HCT116 (cell line): ENCODE data around the gene AMZ2. TPM values are rescaled to one million over a fixed set of nuclear protein-coding genes. Genes with fewer than 3 reads are reported as not detected.
"Not testable (repeated sequence)": the region's sequence is repeated elsewhere in the genome, so short reads cannot be mapped to it uniquely, and the experiment has no call there.

Experiments used
- ATAC-seq: fragments of 200-7000 bp; cut with Tn5 transposase; 2 replicates; pipeline ENCODE4 v1.9.1; 2020; ENCODE audit warnings: mild to moderate bottlenecking, moderate library complexity
- BruUV-seq: library from RNA; stranded (reverse); fragments of 400-500 nt; replicated peaks from 2 replicates; lab custom pipeline; 2021; lab: Mats Ljungman, UMichigan
- CTCF ChIA-PET: fragments of 300-600 bp; sonication (Branson Sonifier 250); formaldehyde crosslinking; loops from one replicate; lab custom pipeline; 2021; ENCODE audit warnings: antibody characterized with exemption; lab: Charles Lee
- POLR2A ChIA-PET: fragments of 300-600, 350-600 bp; sonication (Branson Sonifier 250); formaldehyde crosslinking; loops from one replicate; lab custom pipeline; 2021; ENCODE audit warnings: antibody characterized with exemption; lab: Charles Lee
- RAD21 ChIA-PET, 2 experiments: fragments of 300-600 bp; sonication (Branson Sonifier 250); formaldehyde crosslinking; loops; one replicate each; lab custom pipeline; 2023; ENCODE audit warnings: low total read pairs in 2 of 2; ENCODE audit not compliant: uncharacterized antibody in 2 of 2, unreplicated experiment in 2 of 2, low non-redundant PET in 1 of 2; lab: Charles Lee
- DNase-seq: peaks from one replicate; pipeline ENCODE4 v3.0.0-alpha.2; 2010; ENCODE audit warnings: low read depth, low spot score
- H2AFZ ChIP-seq: fragments of 200-600 bp; shearing (Covaris generic), sonication (generic); 2 replicates; pipeline ENCODE4 v1.6.1; 2017; ENCODE audit warnings: low read depth, mixed run types, mixed read lengths, antibody characterized with exemption, low read length; ENCODE audit not compliant: poor library complexity, severe bottlenecking
- H3K27ac ChIP-seq: 2 replicates; pipeline ENCODE4 v1.5.1; 2012; ENCODE audit warnings: low read depth, low read length
- H3K27me3 ChIP-seq: fragments of 200-600 bp; sonication (generic); 2 replicates; pipeline ENCODE4 v1.6.1; 2016; ENCODE audit warnings: mixed run types, low read length, mixed read lengths; ENCODE audit not compliant: insufficient read depth
- H3K36me3 ChIP-seq, 2 experiments: fragments of 200-500 bp in 1 of 2; fragments of 200-600 bp in 1 of 2; sonication (Bioruptor generic) in 1 of 2; sonication (generic) in 1 of 2; 2 replicates each; pipeline versions ENCODE4 v1.5.1 to v1.6.1; 2014 to 2016; ENCODE audit warnings: low read length in 2 of 2, inconsistent platforms in 1 of 2, mixed read lengths in 1 of 2, mixed run types in 1 of 2; ENCODE audit not compliant: insufficient read depth in 2 of 2, control insufficient read depth in 1 of 2
- H3K4me1 ChIP-seq, 2 experiments: fragments of 200-600 bp in 1 of 2; sonication (generic) in 1 of 2; 2 replicates each; pipeline versions ENCODE4 v1.5.1 to v1.6.1; 2012 to 2017; ENCODE audit warnings: low read length in 2 of 2, inconsistent platforms in 1 of 2, mild to moderate bottlenecking in 1 of 2, mixed read lengths in 1 of 2, mixed run types in 1 of 2, moderate library complexity in 1 of 2; ENCODE audit not compliant: insufficient read depth in 2 of 2, control insufficient read depth in 1 of 2
- H3K4me2 ChIP-seq: fragments of 200-600 bp; sonication (generic); 2 replicates; pipeline ENCODE4 v1.6.1; 2017; ENCODE audit warnings: mixed run types, low read length, mixed read lengths
- H3K4me3 ChIP-seq, 2 experiments: fragments of 200-600 bp in 1 of 2; sonication (generic) in 1 of 2; replicated peaks in 1 of 2; 2 replicates each; pipeline ENCODE4 v1.5.1; 2011 to 2016; ENCODE audit warnings: low read length in 2 of 2, control low read depth in 1 of 2, low read depth in 1 of 2, mild to moderate bottlenecking in 1 of 2, mixed read lengths in 1 of 2, mixed run types in 1 of 2
- H3K79me2 ChIP-seq: fragments of 200-600 bp; sonication (generic); 2 replicates; pipeline ENCODE4 v1.6.1; 2017; ENCODE audit warnings: mild to moderate bottlenecking, mixed run types, low read length, moderate library complexity, mixed read lengths; ENCODE audit not compliant: insufficient read depth
- H3K9ac ChIP-seq: fragments of 200-600 bp; sonication (generic); 2 replicates; pipeline ENCODE4 v1.6.1; 2016; ENCODE audit warnings: low read length, mixed read lengths
- H3K9me2 ChIP-seq: fragments of 200-600 bp; sonication (generic), shearing (Covaris generic); 2 replicates; pipeline ENCODE4 v1.6.1; 2017; ENCODE audit warnings: mixed run types, mild to moderate bottlenecking, moderate library complexity; ENCODE audit not compliant: insufficient read depth
- H3K9me3 ChIP-seq, 2 experiments: fragments of 200-500 bp in 1 of 2; fragments of 200-600 bp in 1 of 2; sonication (Bioruptor generic) in 1 of 2; sonication (generic) in 1 of 2; 2 replicates each; pipeline ENCODE4 v1.6.1; 2014 to 2017; ENCODE audit warnings: low read length in 2 of 2, mixed read lengths in 2 of 2, inconsistent platforms in 1 of 2, low read depth in 1 of 2, mild to moderate bottlenecking in 1 of 2, mixed run types in 1 of 2, moderate library complexity in 1 of 2; ENCODE audit not compliant: control insufficient read depth in 1 of 2, insufficient read depth in 1 of 2
- H4K20me1 ChIP-seq: fragments of 200-600 bp; sonication (generic), shearing (Covaris generic); 2 replicates; pipeline ENCODE4 v1.6.1; 2017; ENCODE audit warnings: mixed run types, mild to moderate bottlenecking, moderate library complexity; ENCODE audit not compliant: insufficient read depth
- CBX3 ChIP-seq: IDR thresholded peaks from 2 replicates; pipeline ENCODE4 v1.6.1; 2012; ENCODE audit warnings: low read depth
- RAD21 ChIP-seq: IDR thresholded peaks from 2 replicates; pipeline ENCODE4 v1.6.1; 2012; ENCODE audit warnings: low read depth, mild to moderate bottlenecking
- intact Hi-C: fragments of 100-400 bp; cut with micrococcal nuclease; formaldehyde crosslinking; loops from 2 replicates; pipeline ENCODE4 v1.10.0; 2022
- total RNA-seq: library from RNA; stranded (reverse); gene quantifications from one replicate; pipeline ENCODE4 v1.2.1, GENCODE V29; 2021; ENCODE audit not compliant: unreplicated experiment
- TF ChIP-seq, protein P1 (sequence below), 3 experiments: fragments of 200-600 bp in 1 of 3; sonication (generic) in 1 of 3; IDR thresholded peaks in 2 of 3; conservative IDR thresholded peaks in 1 of 3; 2 replicates each; pipeline ENCODE4 v1.5.1; 2012 to 2017; ENCODE audit warnings: low read depth in 2 of 3, low read length in 2 of 3, antibody characterized with exemption in 1 of 3, borderline replicate concordance in 1 of 3, control low read depth in 1 of 3, mild to moderate bottlenecking in 1 of 3, mixed read lengths in 1 of 3, mixed run types in 1 of 3, moderate library complexity in 1 of 3; ENCODE audit not compliant: insufficient read depth in 1 of 3

The AMZ2 gene
- total RNA-seq, 1 experiment from 2014 or later = 131 TPM

DNA sequence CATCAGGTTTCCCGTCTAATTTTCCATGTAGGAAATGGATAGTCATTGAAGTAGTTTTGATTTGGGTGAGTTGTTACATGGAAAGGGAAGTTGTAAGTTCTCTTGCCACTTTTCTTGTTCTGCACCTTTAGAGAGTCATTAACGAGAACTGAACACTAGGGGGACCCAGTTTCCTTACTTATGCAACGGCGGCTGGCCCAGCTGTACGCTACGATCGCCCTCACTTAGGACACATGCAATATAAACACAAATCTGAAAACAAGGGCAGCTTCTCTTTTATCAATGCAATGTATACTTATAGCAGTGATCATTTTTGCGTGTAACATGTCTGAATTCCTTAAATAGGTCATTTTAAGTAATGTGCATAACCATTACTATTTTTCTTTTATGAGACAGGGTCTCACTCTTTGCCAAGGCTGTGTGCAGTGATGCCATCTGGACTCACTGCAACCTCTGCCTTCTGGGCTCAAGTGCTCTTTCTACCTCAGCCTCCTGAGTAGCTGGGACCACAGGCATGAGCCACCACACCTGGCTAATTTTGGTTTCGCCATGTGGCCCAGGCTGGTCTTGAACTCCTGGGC is 15.3 kb downstream of the AMZ2 start:
- peak overlapping the region; percentile 28; the same call in 1 of the 2 replicates for H3K9ac ChIP-seq
- intact Hi-C loops = loop anchor here (1.0 to 5.0 kb wide), 6 partner anchors 91 to 494 kb away; no protein-coding TSS in a partner anchor
- DNase-seq = peak; percentile 48

DNA sequence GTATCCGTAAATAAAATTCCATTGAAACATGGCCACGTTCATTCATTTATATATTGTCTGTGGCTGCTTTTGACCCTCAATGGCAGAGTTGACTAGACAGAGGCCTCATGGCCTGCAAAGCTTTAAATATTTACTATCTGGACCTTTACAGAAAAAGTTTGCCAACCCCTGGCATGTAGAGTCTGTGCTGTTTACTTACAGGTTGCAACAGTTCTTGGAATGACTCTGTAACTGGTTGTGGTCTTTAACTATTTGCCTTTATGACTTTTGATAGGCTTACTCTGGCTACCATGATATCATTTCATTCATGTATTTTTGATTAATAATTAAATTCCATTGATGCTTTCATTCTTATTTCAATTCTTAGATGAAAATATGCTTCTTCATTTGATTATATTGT is 18.0 kb downstream of the AMZ2 start:
- H3K9me3 ChIP-seq, H2AFZ ChIP-seq, H3K36me3 ChIP-seq, H3K4me2 ChIP-seq, H3K79me2 ChIP-seq, H3K27me3 ChIP-seq, H3K9me2 ChIP-seq, H3K4me3 ChIP-seq, H3K27ac ChIP-seq, H3K9ac ChIP-seq, BruUV-seq, H4K20me1 ChIP-seq, intact Hi-C loops, ATAC-seq, DNase-seq: not testable (repeated sequence)
- RAD21 ChIA-PET = interaction anchor here (0.6 to 1.3 kb wide), 2 partner anchors 118 to 192 kb away, joined by 3 to 7 read pairs; partner anchors contain the start of gene WIPI1 (in 1 of the 2)
- H3K4me1 ChIP-seq = peaks cover 2 to 15% of the 10 kb centered on the region in 2 experiments; a peak in 3 of 4 replicates
- CTCF ChIA-PET = interaction anchor here (1.4 to 8.9 kb wide), 4 partner anchors 17 to 196 kb away, joined by 3 to 79 read pairs (median 22); no protein-coding TSS in a partner anchor
- POLR2A ChIA-PET = interaction anchor here (0.7 to 1.3 kb wide), 4 partner anchors 26 to 192 kb away, joined by 3 read pairs; partner anchors contain the start of genes ARSG and WIPI1

More for the DNA sequence above, 15.3 kb downstream of the AMZ2 start:
- not testable (repeated sequence) for H3K4me3 ChIP-seq, BruUV-seq, H3K27me3 ChIP-seq
- TF ChIP-seq CBX3 (0 out of 2 replicates have a peak, but pooled peaks have one; percentile 43), RAD21 (peak; percentile 92)
- TF ChIP-seq, protein P1, sequence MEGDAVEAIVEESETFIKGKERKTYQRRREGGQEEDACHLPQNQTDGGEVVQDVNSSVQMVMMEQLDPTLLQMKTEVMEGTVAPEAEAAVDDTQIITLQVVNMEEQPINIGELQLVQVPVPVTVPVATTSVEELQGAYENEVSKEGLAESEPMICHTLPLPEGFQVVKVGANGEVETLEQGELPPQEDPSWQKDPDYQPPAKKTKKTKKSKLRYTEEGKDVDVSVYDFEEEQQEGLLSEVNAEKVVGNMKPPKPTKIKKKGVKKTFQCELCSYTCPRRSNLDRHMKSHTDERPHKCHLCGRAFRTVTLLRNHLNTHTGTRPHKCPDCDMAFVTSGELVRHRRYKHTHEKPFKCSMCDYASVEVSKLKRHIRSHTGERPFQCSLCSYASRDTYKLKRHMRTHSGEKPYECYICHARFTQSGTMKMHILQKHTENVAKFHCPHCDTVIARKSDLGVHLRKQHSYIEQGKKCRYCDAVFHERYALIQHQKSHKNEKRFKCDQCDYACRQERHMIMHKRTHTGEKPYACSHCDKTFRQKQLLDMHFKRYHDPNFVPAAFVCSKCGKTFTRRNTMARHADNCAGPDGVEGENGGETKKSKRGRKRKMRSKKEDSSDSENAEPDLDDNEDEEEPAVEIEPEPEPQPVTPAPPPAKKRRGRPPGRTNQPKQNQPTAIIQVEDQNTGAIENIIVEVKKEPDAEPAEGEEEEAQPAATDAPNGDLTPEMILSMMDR (IDR thresholded peaks at IDR 0.05 in 2 of 3, conservative IDR thresholded peaks at IDR 0.05 in 1 of 3; ENCODE audit: borderline replicate concordance in 1 of 3, insufficient read depth in 1 of 3, low read depth in 2 of 3, low read length in 2 of 3) = peak; percentile 47 to 88 (median 70); a peak in 5 of 6 replicates
- TF ChIP-seq, all 23 proteins: peak for 3; not testable (repeated sequence) for 20
- ATAC-seq = peak; percentile 75
- H3K27ac ChIP-seq = peak overlapping the region; percentile 38; the same call in 1 of the 2 replicates
- peak overlapping the region; percentile 61 for H3K4me2 ChIP-seq
- H3K4me1 ChIP-seq = peaks cover 6 to 35% of the 10 kb centered on the region in 2 experiments; a peak in 3 of 4 replicates
- CTCF ChIA-PET = interaction anchor here (0.7 to 8.9 kb wide), 8 partner anchors 12 to 199 kb away, joined by 3 to 79 read pairs (median 4); no protein-coding TSS in a partner anchor
- not testable (repeated sequence) for H3K9me3 ChIP-seq, H3K36me3 ChIP-seq, H4K20me1 ChIP-seq, H3K9me2 ChIP-seq, H3K79me2 ChIP-seq
- POLR2A ChIA-PET = interaction anchor here (0.9 kb wide), 1 partner anchor 136 kb away, joined by 3 read pairs; no protein-coding TSS in a partner anchor
- peak overlapping the region; percentile 77 for H2AFZ ChIP-seq
- RAD21 ChIA-PET = interaction anchor here (0.9 to 2.9 kb wide), 4 partner anchors 136 to 173 kb away, joined by 5 to 10 read pairs (median 7); no protein-coding TSS in a partner anchor
